Measurements from ENCODE around the gene TEX14.

- no peak for TF ChIP-seq CTCF (IDR thresholded peaks at IDR 0.05)
- no peak for TF ChIP-seq MAX (IDR thresholded peaks at IDR 0.05; ENCODE audit: low read depth)
- no peak for TF ChIP-seq EZH2phosphoT487 (IDR thresholded peaks at IDR 0.05; ENCODE audit: borderline replicate concordance, low read depth)
- no peak for TF ChIP-seq JUND (IDR thresholded peaks at IDR 0.05)
- no peak for TF ChIP-seq ELF1 (IDR thresholded peaks at IDR 0.05)
Observed at GRCh38 chr17:58515286-58515685, 176.6 kb downstream of the TEX14 start.

All from SK-N-SH (cell line).